Tibial nerve (tissue), 4 donors: ENCODE measurements around the gene LAGE3. TPM values are rescaled to one million over a fixed set of nuclear protein-coding genes. Genes with fewer than 3 reads are reported as not detected.

ENCODE experiments used
- DNase-seq, 2 donors: peaks; one replicate each; pipeline ENCODE4 v3.0.0-alpha.2; 2019; ENCODE audit warnings: low spot score in 2 of 2
- H3K27ac ChIP-seq, 4 donors: fragments of 200-600 bp; sonication (generic) in 3 of 4; one replicate each; pipeline ENCODE4 v1.5.1; 2017 to 2019; ENCODE audit warnings: mild to moderate bottlenecking in 1 of 4
- H3K27me3 ChIP-seq, 2 donors: fragments of 200-600 bp; sonication (generic) in 1 of 2; one replicate each; pipeline versions ENCODE4 v1.5.1 to v1.6.0; 2017 to 2019
- H3K36me3 ChIP-seq, 3 donors: fragments of 200-600 bp; sonication (generic); one replicate each; pipeline ENCODE4 v1.5.1; 2018 to 2019
- H3K4me1 ChIP-seq, 4 donors: fragments of 200-600 bp; sonication (generic) in 3 of 4; one replicate each; pipeline ENCODE4 v1.5.1; 2017 to 2019
- H3K4me3 ChIP-seq, 4 donors: fragments of 200-600 bp; sonication (generic) in 3 of 4; one replicate each; pipeline ENCODE4 v1.5.1; 2017 to 2019; ENCODE audit warnings: mild to moderate bottlenecking in 1 of 4, moderate library complexity in 1 of 4
- H3K9me3 ChIP-seq, 4 donors: fragments of 200-600 bp; sonication (generic) in 3 of 4; one replicate each; pipeline ENCODE4 v1.5.1; 2017 to 2019
- CTCF ChIP-seq, 5 experiments: fragments of 200-600 bp in 3 of 5; fragments of 450-650 bp in 2 of 5; sonication (generic) in 3 of 5; IDR thresholded peaks; one replicate each; pipeline ENCODE4 v1.5.1; 2016 to 2019; ENCODE audit warnings: antibody characterized with exemption in 5 of 5, mild to moderate bottlenecking in 3 of 5, moderate library complexity in 2 of 5
- EP300 ChIP-seq, 2 donors: sonication (generic); formaldehyde crosslinking; IDR thresholded peaks; one replicate each; pipeline ENCODE4 v1.6.1; 2017; ENCODE audit warnings: antibody characterized with exemption in 2 of 2, mild to moderate bottlenecking in 1 of 2
- POLR2A ChIP-seq, 2 donors: fragments of 450-650 bp; IDR thresholded peaks; one replicate each; pipeline ENCODE4 v1.6.1; 2017; ENCODE audit warnings: antibody characterized with exemption in 2 of 2, mild to moderate bottlenecking in 2 of 2, moderate library complexity in 2 of 2
- WGBS, 2 donors: methylation state at CpG; one replicate each; pipeline ENCODE4 v1.1.5; 2018; 5-methylcytosine and 5-hydroxymethylcytosine counted together
- small RNA-seq: library from RNA; depleted of rRNA; stranded (forward); fragments of <200 nt; gene quantifications from one replicate; pipeline ENCODE3, GENCODE V24; 2016
- total RNA-seq, 4 donors: library from RNA; depleted of rRNA; stranded (reverse); fragments of >200 nt; gene quantifications; one replicate each; pipeline ENCODE4 v1.1.0, GENCODE V29; 2016

The LAGE3 gene
- total RNA-seq, 4 donors from 2014 or later, result 18.8 to 46.5 (median 35.0) TPM

- Histone ChIP-seq H3K36me3 (peaks cover 0 to 39% (median 0%) of the 10 kb centered on the region in 3 donors), H3K4me1 (peaks cover 0 to 23% (median 0%) of the 10 kb centered on the region in 4 donors), H3K4me3 (no peak overlapping the region), H3K27me3 (no peaks in the 10 kb centered on the region), H3K27ac (peak overlapping the region in 2 of 4 donors; percentile 59), H3K9me3 (no peaks in the 10 kb centered on the region)
- DNase-seq, result no peak
- WGBS, 2 donors, result 66 to 83% methylated on average over 6 of the region's 6 CpGs
- TF ChIP-seq CTCF (IDR thresholded peaks at IDR 0.05) (no peak), EP300 (IDR thresholded peaks at IDR 0.05) (no peak), POLR2A (IDR thresholded peaks at IDR 0.05) (no peak)
Observed at GRCh38 chrX:154430479-154430878, 48.6 kb downstream of the LAGE3 start.

- no peaks in the 10 kb centered on the region for H3K27me3 ChIP-seq
- no peaks in the 10 kb centered on the region for H3K9me3 ChIP-seq
- 67 to 78% methylated on average over 2 of the region's 2 CpGs for WGBS, 2 donors
- H3K36me3 ChIP-seq, result peaks cover 0 to 31% (median 0%) of the 10 kb centered on the region in 3 donors
- peak overlapping the region in 2 of 4 donors; percentile 89 to 94 for H3K27ac ChIP-seq
- H3K4me3 ChIP-seq, result peak overlapping the region in 2 of 4 donors; percentile 66 to 85
- peaks cover 0 to 23% (median 0%) of the 10 kb centered on the region in 4 donors for H3K4me1 ChIP-seq
- TF ChIP-seq EP300 (IDR thresholded peaks at IDR 0.05) (no peak), POLR2A (IDR thresholded peaks at IDR 0.05) (no peak), CTCF (IDR thresholded peaks at IDR 0.05) (no peak)
- DNase-seq, result no peak
Observed at GRCh38 chrX:154429711-154430110, 49.4 kb downstream of the LAGE3 start.

DNA sequence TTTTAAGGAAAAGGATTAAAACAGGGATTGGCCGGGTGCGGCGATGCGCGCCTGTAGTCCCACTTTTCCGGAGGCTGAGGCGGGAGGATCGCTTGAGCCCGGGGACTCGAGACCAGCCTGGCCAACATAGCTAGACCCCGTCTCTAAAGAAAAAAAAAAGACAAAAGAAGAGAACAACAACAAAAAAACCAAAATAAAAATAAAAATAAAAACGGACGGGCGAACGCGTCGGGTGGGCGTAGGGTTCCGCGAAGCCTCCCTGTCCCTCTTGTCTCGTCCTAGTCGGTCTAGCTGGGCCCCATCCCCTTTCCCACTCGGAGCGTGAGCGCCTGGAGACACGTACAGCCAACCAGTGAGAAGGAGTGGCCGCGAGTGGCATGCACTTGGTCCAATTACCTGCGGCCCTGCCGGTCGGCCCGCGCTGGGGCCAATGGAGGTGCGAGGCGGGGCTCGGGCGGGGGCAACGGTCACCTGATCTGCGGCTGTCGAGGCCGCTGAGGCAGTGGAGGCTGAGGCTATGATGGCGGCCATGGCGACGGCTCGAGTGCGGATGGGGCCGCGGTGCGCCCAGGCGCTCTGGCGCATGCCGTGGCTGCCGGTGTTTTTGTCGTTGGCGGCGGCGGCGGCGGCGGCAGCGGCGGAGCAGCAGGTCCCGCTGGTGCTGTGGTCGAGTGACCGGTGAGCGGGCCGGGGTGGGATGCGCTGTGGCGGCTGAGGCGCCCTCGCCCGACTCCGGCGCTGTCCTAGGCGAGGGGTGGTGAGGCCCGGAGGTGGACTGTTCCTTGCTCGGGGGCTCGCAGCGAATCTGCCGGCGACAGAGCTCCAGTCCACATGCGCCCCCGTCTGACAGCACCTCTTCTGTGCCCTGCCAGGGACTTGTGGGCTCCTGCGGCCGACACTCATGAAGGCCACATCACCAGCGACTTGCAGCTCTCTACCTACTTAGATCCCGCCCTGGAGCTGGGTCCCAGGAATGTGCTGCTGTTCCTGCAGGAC is 50.6 kb downstream of the LAGE3 start, which contains the start of gene ATP6AP1:
ATP6AP1 (plus strand) TSS at position 502 of the 996 bp plus-strand sequence; CDS start at position 518, 16 bp downstream.
- Histone ChIP-seq H3K27me3 (no peaks in the 10 kb centered on the region), H3K9me3 (no peaks in the 10 kb centered on the region), H3K4me1 (peaks cover 0 to 23% (median 0%) of the 10 kb centered on the region in 4 donors), H3K36me3 (peaks cover 0 to 19% (median 0%) of the 10 kb centered on the region in 3 donors), H3K4me3 (peak within 1 kb of the TSS; percentile 60 to 85 (median 66)), H3K27ac (peak within 1 kb of the TSS; percentile 79 to 94 (median 86))
- 24 to 48% methylated on average over 29 to 82 of the region's 87 CpGs for WGBS, 2 donors
- TF ChIP-seq POLR2A (IDR thresholded peaks at IDR 0.05) (peak in 1 of 2 donors; percentile 84), EP300 (IDR thresholded peaks at IDR 0.05) (peak in 1 of 2 donors; percentile 89), CTCF (IDR thresholded peaks at IDR 0.05) (peak in 1 of 5 experiments; percentile 32)
- peak; percentile 84 to 86 for DNase-seq

Small RNAs within 50 kb of the gene (small RNA-seq; reads per million reads assigned to genes)
- not detected for gene MIR6858
- gene RN7SL697P, result not detected

Other genes with a start within 250 kb of the LAGE3 start
- not detected for gene OPN1MW3, start 221.7 kb downstream of the LAGE3 start, total RNA-seq
- gene TEX28, start 184.2 kb downstream of the LAGE3 start, total RNA-seq, result not detected
- gene TKTL1, start 183.5 kb downstream of the LAGE3 start, total RNA-seq, result not detected
- 1,000 to 10,000 TPM in 3 of 4 donors, 100 to 1,000 TPM in 1; 995 to 1,349 (median 1,139) TPM for gene FLNA, start 104.6 kb downstream of the LAGE3 start, total RNA-seq
- 10 to 100 TPM; 38.0 to 72.6 (median 46.7) TPM for gene EMD, start 100.0 kb downstream of the LAGE3 start, total RNA-seq
- gene RPL10, start 80.9 kb downstream of the LAGE3 start, total RNA-seq, result 1,000 to 10,000 TPM; 4,372 to 6,501 (median 5,244) TPM
- 10 to 100 TPM; 21.4 to 36.0 (median 28.6) TPM for gene DNASE1L1, start 70.0 kb downstream of the LAGE3 start, total RNA-seq
- gene TAFAZZIN, start 67.7 kb downstream of the LAGE3 start, total RNA-seq, result 100 to 1,000 TPM in 2 of 4 donors, 10 to 100 TPM in 2; 78.9 to 138 (median 97.7) TPM
- 10 to 100 TPM; 42.9 to 59.7 (median 50.4) TPM for gene ATP6AP1, start 50.6 kb downstream of the LAGE3 start, total RNA-seq
- gene GDI1, start 42.1 kb downstream of the LAGE3 start, total RNA-seq, result 100 to 1,000 TPM; 114 to 179 (median 152) TPM
- 10 to 100 TPM; 47.5 to 90.6 (median 63.0) TPM for gene FAM50A, start 35.1 kb downstream of the LAGE3 start, total RNA-seq
- gene PLXNA3, start 21.0 kb downstream of the LAGE3 start, total RNA-seq, result 10 to 100 TPM; 17.0 to 44.4 (median 24.2) TPM
- gene UBL4A, start 7.3 kb upstream of the LAGE3 start, total RNA-seq, result 10 to 100 TPM; 39.0 to 58.5 (median 43.4) TPM
- gene SLC10A3, start 11.3 kb upstream of the LAGE3 start, total RNA-seq, result 10 to 100 TPM; 17.8 to 40.6 (median 27.0) TPM
- gene FAM3A, start 37.0 kb upstream of the LAGE3 start, total RNA-seq, result 10 to 100 TPM; 40.9 to 76.5 (median 55.7) TPM
- gene G6PD, start 67.6 kb upstream of the LAGE3 start, total RNA-seq, result 10 to 100 TPM; 30.6 to 89.7 (median 41.8) TPM
- 10 to 100 TPM; 14.2 to 43.1 (median 29.0) TPM for gene IKBKG, start 68.3 kb upstream of the LAGE3 start, total RNA-seq
- gene CTAG1A, start 105.9 kb upstream of the LAGE3 start, total RNA-seq, result not detected
- not detected for gene CTAG1B, start 140.0 kb upstream of the LAGE3 start, total RNA-seq
- gene CTAG2, start 174.3 kb upstream of the LAGE3 start, total RNA-seq, result not detected